Smooth muscle cell (in vitro differentiated cells): ENCODE results near the gene LINGO1. TPM values are rescaled to one million over a fixed set of nuclear protein-coding genes. Genes with fewer than 3 reads are reported as not detected.
A peak's percentile ranks its signal among the peaks of the same experiment; 100 is the strongest.

Source experiments
- DNase-seq: peaks from one replicate; lab custom pipeline; 2025; ENCODE audit not compliant: unreplicated experiment; lab: John Stamatoyannopoulos, UW
- H2AFZ ChIP-seq: fragments of 200-600 bp; sonication (generic); 2 replicates; pipeline ENCODE4 v1.6.0; 2016; ENCODE audit warnings: antibody characterized with exemption, low read depth, mild to moderate bottlenecking
- H3F3A ChIP-seq: fragments of 200-600 bp; sonication (generic); 2 replicates; pipeline ENCODE4 v1.6.0; 2017; ENCODE audit warnings: antibody characterized with exemption, low read depth
- H3K27ac ChIP-seq: fragments of 200-600 bp; sonication (generic); 2 replicates; pipeline ENCODE4 v1.5.1; 2016; ENCODE audit warnings: low read depth, mild to moderate bottlenecking
- H3K27me3 ChIP-seq: fragments of 200-600 bp; sonication (generic); 2 replicates; pipeline ENCODE4 v1.6.1; 2016; ENCODE audit warnings: low read depth, mild to moderate bottlenecking
- H3K36me3 ChIP-seq: fragments of 200-600 bp; sonication (generic); 2 replicates; pipeline ENCODE4 v1.5.1; 2016; ENCODE audit warnings: low read depth
- H3K4me1 ChIP-seq: fragments of 200-600 bp; sonication (generic); 2 replicates; pipeline ENCODE4 v1.5.1; 2016; ENCODE audit warnings: low read depth
- H3K4me2 ChIP-seq: fragments of 200-600 bp; sonication (generic); 2 replicates; pipeline ENCODE4 v1.6.0; 2016; ENCODE audit warnings: mild to moderate bottlenecking
- H3K4me3 ChIP-seq: fragments of 200-600 bp; sonication (generic); 2 replicates; pipeline ENCODE4 v1.5.1; 2016; ENCODE audit warnings: mild to moderate bottlenecking
- H3K79me2 ChIP-seq: fragments of 200-600 bp; sonication (generic); 2 replicates; pipeline ENCODE4 v1.6.0; 2016; ENCODE audit warnings: low read depth, mild to moderate bottlenecking
- H3K9ac ChIP-seq: fragments of 200-600 bp; sonication (generic); 2 replicates; pipeline ENCODE4 v1.6.0; 2016; ENCODE audit warnings: low read depth
- H3K9me3 ChIP-seq: fragments of 200-600 bp; sonication (generic); replicated peaks from 2 replicates; pipeline ENCODE4 v1.5.1; 2016; ENCODE audit warnings: low read depth
- H4K20me1 ChIP-seq: fragments of 200-600 bp; sonication (generic); 2 replicates; pipeline ENCODE4 v1.6.0; 2016; ENCODE audit warnings: low read depth
- CTCF ChIP-seq: fragments of 200-600 bp; sonication (generic); IDR thresholded peaks from 2 replicates; pipeline ENCODE4 v1.5.1; 2017; ENCODE audit warnings: borderline replicate concordance, mild to moderate bottlenecking, antibody characterized with exemption; ENCODE audit not compliant: insufficient read depth, poor library complexity, severe bottlenecking
- WGBS: methylation state at CpG from one replicate; pipeline ENCODE4 v1.1.7; 2016; ENCODE audit warnings: low lambda C conversion rate; 5-methylcytosine and 5-hydroxymethylcytosine counted together
- polyA plus RNA-seq: library from polyadenylated mRNA; unstranded; fragments of >200 nt; fragmentation: Nextera tagmentation; extraction: Ambion mirVana; gene quantifications from 2 replicates; pipeline ENCODE4 v1.2.1, GENCODE V29; 2016
- total RNA-seq: library from RNA; depleted of rRNA; stranded (reverse); fragments of >200 nt; gene quantifications from 2 replicates; pipeline ENCODE4 v1.2.3, GENCODE V29; 2014

LINGO1 gene
- 3.5 and 8.2 TPM in 2 replicates for total RNA-seq
- polyA plus RNA-seq = 11.1 and 13.4 TPM in 2 replicates

GRCh38 chr15:77632534-77633133, at the start of gene LINGO1:
TSS of gene LINGO1 (minus strand) at chr15:77632912. CDS start at chr15:77632315, 597 bp downstream.
- Histone ChIP-seq H2AFZ (peak within 1 kb of the TSS; percentile 86), H3K4me3 (peak within 1 kb of the TSS; percentile 57), H3K36me3 (no peaks in the 10 kb centered on the region), H3K9ac (no peak within 1 kb of the TSS), H4K20me1 (no peaks in the 10 kb centered on the region), H3K79me2 (no peaks in the 10 kb centered on the region), H3K4me1 (peaks cover 34% of the 10 kb centered on the region), H3K4me2 (peak within 1 kb of the TSS; percentile 93), H3K27ac (no peak within 1 kb of the TSS), H3F3A (no peaks in the 10 kb centered on the region), H3K9me3 (no peaks in the 10 kb centered on the region), H3K27me3 (peaks cover 19% of the 10 kb centered on the region)
- DNase-seq = no peak
- no peak for TF ChIP-seq CTCF
- 5% methylated on average over 4 of the region's 88 CpGs for WGBS

- Histone ChIP-seq H3F3A (no peaks in the 10 kb centered on the region), H3K4me2 (no peak overlapping the region), H3K27me3 (peaks cover 5% of the 10 kb centered on the region), H3K36me3 (no peaks in the 10 kb centered on the region), H2AFZ (no peak overlapping the region), H3K27ac (no peak overlapping the region), H3K4me1 (no peaks in the 10 kb centered on the region), H3K4me3 (no peak overlapping the region), H4K20me1 (no peaks in the 10 kb centered on the region), H3K9me3 (no peaks in the 10 kb centered on the region), H3K9ac (no peak overlapping the region), H3K79me2 (no peaks in the 10 kb centered on the region)
- TF ChIP-seq CTCF = no peak
- 83% methylated on average over 2 of the region's 2 CpGs for WGBS
- no peak for DNase-seq
Observed at GRCh38 chr15:77681362-77681761, 48.6 kb upstream of the LINGO1 start.

- Histone ChIP-seq H3K9ac (no peak overlapping the region), H3K4me3 (no peak overlapping the region), H4K20me1 (no peaks in the 10 kb centered on the region), H3K27me3 (peaks cover 5% of the 10 kb centered on the region), H3K79me2 (no peaks in the 10 kb centered on the region), H2AFZ (no peak overlapping the region), H3K4me2 (no peak overlapping the region), H3K36me3 (no peaks in the 10 kb centered on the region), H3K9me3 (no peaks in the 10 kb centered on the region), H3K27ac (no peak overlapping the region), H3K4me1 (no peaks in the 10 kb centered on the region), H3F3A (no peaks in the 10 kb centered on the region)
- DNase-seq = no peak
- WGBS = 86% methylated on average over 18 of the region's 18 CpGs
- TF ChIP-seq CTCF = no peak
Observed at GRCh38 chr15:77676569-77677375, 44.1 kb upstream of the LINGO1 start.
